ENCODE data around the gene SOWAHA.
"Not testable (repeated sequence)": the region's sequence is repeated elsewhere in the genome, so short reads cannot be mapped to it uniquely, and the experiment has no call there.

The SOWAHA gene

DNA sequence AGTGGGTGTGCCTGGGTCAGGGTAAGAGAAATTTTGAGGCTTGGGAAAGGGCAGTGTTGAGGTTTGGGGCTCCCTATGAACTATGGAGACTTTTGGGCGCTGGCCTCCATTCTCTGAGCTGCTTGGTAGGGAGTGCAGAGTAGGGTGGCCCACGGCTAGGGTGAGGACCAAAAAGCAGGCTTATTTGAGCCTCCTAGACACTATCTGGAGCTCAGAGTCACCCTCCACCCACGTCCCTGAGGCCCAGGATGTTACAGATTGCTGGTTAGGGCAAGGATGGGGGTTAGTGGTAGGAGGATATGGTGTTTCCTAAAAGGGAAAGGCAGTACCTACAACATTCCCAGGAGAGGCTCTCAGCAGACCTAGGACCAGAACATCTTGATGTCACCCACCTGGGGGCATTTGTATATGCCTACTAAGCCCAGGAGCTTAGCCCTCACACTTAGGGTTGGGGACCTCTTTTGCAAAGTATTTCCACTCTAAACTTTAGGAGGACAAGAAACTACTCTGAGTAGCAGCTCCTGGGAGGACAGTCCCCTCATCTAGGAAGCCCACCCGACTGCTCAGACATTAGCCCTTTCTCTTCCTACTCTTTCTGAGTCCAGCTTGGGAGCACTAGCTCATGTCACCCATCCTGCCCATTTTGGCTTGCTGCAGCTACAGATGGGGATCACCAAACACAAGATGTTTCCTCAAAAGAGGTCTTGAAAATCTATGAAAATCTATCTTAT lies 15.0 kb downstream of the SOWAHA start:
- DNase-seq: no peak

DNA sequence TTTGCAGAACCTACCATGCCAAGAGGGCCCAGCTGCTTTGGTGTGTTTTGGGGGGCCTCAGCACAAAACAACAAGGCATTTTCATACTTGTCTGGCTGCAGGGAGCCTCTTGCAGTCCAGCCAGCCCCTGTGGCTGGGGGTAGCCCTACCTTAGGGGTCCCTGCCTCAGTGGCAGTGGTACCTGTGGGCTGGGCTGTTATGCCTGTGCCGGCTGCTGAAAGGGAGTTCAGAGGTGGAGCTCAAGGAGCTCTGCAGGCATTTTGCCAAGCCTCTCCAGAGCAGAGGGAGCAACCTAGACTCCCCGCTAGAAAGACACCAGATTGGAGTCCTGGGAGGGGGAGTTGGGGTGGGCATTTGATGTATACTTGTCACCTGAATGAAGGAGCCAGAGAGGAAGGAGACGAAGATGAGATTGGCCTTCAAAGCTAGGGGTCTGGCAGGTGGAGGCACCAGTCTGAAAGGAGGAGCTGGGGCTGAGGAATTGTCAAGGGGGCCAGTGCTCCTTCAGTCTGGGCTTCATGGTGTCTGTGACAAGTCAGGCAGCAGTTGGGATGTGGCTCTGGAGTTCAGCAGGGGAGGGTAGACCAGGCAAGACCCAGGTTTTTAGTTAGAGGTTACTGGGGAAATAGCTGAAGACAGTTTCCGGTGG lies 15.9 kb downstream of the SOWAHA start:
- DNase-seq: no peak

DNA sequence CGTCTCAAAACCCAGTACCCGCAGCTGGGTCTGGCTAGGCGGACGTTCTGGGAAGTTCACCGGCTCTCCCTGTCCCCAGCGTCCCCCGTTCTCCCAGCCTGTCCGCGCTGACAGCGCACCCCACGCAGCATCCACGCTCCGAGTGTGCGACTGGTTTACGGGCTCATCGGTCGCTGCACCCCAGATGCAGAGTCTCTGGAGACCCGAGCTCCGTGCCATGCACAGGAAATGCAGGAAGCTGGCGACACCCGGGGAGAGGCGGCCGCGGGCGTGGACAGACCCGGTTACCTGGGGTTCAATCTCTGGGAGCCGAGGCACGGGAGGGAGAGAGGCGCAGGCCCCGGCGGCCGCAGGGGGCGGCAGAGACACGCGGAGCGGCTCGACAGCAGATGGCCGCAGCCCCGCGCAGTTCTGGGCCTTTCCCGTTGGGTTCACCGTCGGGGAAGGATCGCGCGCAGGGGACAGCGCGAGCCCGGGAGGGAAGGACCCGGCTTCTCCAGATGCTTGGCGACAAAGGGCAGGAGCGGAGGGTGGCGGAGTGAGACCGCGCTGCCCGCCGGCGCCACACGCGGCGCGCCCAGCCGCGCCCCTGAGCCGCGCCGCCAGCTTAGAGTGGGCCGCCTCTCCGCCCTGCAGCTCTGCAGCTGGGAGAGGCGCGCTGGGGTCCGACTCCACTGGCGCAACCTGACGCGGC lies 16.8 kb downstream of the SOWAHA start:
- peak; percentile 63 for DNase-seq

DNA sequence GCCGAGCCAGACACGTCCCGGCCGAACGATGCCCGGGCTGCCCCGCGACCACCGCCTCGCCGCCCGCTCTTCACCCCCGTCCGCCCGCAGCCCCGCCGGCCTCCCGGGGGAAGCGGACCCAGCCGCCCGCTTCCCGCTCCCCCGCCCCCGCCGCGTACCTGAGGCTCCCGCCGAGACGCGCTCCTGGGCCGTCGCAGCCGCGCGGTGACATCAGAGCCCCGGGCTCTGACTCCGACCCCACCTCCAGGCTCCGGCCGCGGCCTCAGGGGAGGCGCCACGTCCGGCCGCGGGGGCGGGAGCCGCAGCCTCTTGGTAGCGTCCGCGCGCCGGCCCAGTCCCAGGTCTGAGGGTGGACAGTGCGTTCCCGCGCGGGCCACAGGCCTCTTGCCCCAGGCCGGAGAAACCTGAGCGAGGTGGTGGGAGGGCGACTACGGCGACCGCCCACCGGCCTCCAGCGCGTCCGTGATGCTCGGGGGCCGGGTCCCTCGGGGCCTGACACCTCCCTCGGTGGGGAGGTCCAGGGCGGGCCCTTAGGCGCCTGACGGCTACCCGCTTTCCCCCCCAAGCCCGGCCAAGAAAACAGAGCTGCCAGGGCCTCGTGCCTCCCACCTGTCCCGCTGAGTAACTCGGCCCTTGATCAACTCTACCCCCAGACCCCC lies 17.5 kb downstream of the SOWAHA start, which contains the start of gene SHROOM1:
TSS of gene SHROOM1 (minus strand) at position 212 of the 659 bp plus-strand sequence. CDS start 4,507 bp downstream, outside the sequence.
- no peak for DNase-seq

DNA sequence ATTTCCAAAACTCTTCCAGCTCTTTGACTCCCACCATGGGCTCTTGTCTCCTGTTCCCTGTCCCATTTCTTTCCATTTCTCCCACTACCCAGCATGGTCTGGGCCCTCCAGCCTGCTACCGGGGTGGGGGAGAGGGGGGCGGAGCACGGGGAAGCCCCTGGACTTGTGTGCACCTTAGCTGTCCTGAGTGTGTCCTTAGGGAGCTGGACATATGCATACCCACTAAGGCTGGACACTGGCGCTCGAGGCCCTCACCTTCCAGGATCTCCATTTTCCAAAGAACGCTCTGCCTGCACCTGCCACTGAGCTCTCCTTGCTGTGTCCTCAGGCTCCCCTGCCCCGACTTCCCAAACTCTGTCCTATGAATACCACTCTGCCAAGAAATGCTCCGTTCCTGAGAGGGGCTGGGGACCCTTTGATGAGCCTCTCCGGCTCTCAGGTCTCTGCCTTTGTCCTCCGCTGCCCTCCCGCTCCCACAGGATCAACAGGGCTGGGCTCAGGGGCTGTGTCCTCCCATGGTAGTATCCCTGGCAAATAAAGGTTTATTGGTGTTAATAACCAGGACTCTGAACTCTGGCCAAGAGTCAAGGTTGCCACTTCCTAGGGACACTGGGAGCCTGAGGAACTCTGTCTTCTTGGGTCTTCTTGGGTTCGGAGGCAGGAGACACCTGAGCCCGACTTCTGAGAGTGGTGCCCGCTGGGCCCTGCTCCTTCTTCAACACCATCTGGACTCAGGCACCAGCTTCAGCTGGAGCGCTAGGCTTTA lies 18.2 kb downstream of the SOWAHA start:
- no peak for DNase-seq

DNA sequence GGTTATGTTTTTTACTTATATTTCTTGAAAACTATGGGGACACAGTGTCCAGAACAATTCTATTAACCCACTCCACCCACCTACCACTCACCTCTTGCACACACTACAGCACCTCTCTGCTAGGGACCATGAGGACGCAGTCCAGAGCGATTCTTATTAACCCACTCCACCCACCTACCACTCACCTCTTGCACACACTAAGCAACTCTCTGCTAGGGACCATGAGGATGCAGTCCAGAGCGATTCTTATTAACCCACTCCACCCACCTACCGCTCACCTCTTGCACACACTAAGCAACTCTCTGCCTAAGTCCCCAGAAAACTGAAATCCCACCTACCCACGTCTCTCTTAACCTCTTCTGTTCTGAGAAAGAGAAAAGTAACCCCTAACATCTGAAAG lies 19.5 kb downstream of the SOWAHA start:
- no peak for DNase-seq

DNA sequence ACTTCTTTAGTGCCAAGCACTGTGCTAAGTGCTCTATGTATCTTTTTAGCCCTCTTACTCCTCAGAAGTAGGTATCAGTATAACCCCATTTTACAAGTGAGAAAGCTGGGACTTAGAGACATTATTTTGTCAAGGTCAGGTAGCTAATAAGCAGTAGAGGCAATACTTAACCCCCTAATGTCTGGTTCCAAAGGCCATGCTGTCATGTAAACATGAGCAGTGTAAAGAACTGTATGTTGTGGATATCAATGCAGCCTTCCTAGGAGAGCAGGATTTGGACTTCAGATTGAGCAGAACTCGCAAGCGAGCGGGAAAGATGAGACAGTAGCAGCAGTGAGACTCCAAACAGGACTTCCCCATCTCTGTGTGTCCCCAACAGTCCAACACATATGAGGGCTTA lies 21.0 kb downstream of the SOWAHA start:
- no peak for DNase-seq

DNA sequence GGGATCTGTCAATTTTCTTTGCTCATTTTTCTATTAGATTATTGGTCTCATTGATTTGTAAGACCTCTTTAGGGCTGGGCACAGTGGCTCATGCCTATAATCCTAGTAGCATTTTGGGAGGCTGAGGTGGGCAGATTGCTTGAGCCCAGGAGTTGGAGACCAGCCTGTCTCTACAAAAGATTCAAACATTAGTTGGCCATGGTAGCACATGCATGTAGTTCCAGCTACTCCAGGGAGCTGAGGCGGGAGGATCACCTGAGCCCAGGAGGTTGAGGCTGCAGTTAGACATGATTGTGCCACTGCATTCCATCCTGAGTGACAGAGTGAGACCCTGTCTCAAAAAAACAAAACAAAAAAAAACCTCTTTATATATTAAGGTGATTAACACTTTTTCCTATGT lies 23.8 kb downstream of the SOWAHA start:
- DNase-seq: no peak

DNA sequence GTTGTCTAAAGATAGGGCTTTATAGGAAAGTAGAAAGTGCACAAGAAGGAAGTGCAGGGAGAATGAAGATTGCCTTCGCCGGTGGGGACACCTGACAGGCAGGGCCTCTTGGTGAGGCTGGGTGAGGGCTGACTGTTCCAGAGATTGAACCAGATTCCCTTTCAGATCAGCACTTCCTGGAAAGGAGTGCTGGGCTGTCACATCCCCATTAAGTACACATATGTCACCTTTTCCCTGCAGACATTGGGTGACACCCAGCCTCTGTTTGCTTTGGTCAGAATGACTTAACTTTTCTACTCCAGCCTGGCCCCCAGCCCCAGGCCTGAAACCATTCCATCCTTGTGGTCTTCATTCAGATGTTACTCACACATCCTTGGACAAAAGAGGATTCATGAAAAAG lies 24.8 kb downstream of the SOWAHA start:
- no peak for DNase-seq

DNA sequence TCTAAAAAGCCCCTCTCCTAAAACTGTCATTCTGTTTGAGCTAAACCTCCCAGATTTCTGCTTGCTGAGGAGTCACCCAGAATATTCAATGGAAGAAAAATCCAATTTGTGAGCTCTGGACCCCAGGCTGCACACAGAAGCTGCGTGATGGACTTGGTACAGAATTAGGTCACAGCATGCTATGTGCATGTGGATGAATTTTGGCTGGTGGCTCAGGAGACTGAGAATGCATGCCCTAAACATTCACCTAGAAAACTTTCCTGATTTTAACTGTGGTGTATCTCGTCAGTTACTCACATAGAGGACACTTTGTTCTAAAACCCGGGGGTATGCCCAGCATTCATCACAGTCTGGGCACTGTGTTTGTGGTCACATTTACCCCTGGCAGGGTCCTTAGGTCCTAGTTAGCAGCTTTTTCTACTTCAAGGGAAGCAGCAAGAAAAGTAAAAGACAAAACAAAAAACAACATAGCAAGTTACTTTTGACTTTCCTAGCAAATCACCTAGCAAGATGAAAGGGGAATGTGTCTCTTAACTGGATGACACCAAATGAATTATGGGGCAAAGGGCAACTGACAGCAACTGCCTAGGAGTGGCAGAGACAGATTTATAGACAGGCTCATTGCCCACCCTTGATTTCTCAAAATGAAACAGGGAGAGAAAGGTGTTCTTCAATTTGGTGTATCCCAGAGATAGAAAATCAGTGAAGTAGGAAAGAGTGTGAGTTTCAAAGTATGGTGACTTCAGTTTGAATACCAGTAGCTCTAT lies 25.6 kb downstream of the SOWAHA start:
- no peak for DNase-seq

DNA sequence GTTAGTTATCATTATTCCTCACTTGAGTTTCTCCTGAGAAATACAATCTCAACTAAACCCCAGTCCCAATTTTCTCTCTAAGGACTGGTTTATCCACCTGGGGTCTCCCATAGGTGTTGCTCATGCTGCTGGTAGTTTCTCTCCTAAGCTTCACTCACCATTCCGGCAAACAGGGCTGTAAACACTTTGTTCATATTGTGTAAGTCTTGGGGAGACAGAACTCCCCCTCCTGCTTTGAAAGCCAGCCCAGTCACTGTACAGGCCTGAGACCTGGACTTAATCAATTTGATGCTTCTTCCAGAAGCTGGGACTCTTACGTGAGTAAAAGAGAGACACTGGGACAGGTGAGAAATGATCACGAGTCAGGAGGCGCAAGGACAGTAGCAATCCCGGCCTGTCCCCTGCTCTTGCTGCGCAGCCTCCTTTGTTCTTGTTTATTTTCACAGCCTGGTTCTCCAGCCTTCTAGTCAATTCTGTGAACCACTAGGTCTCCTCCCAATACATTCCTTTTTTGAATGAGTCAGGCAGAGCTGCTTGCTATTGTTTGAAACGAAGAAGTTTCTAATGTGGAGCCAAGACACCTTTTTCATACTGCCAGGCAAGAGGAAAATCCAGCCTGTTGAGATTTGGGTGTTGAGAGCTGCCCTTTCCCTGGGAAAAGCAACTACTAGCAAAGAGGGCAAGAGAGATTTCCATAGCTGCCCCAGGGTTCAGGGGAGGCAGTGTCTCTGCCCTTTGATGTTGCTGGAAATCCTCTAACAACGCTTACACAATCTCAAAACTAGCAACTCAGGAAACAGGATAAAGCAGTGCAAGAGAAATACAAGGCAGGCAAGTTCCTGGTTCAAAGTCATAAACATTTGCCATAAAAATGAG lies 26.6 kb downstream of the SOWAHA start:
- DNase-seq: peak; percentile 54

DNA sequence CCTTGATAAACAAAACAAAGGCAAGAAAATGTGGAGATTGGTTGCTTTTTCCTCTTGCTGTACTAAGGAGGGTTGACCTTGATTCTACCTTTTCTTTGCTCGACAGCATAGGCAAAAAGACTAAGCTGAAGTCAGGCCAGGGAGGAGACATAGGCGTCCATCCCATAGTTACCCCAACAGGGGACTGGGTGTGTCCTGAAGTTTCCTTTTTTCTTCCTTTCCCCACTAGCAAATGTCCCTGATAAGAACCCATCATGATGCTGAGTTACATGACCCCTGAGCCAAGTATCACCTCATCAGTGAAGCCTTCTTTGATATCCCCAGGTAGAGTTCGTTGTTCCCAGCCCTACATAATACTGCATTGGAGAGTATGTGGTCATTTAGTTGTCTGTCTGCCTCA lies 27.2 kb downstream of the SOWAHA start:
- DNase-seq: no peak

DNA sequence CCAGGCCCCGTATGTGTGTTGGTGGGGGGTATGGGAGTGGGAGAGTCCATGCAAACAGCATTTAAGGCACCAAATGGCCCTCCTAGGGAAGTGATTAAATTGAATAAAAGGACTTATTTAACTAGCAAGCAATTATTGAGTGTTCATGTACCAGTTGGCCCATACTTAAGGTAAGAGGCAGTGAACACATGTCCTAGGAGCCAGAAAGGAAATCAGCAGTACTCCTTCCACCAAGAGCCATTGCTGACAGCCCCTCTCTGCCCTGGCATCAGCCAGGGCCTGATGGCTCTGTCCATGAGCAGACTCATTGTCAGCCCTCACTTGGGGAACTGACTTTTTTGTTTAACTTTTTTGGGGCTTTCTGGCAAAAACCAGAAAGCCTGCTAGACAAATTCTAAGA lies 27.8 kb downstream of the SOWAHA start:
- no peak for DNase-seq

DNA sequence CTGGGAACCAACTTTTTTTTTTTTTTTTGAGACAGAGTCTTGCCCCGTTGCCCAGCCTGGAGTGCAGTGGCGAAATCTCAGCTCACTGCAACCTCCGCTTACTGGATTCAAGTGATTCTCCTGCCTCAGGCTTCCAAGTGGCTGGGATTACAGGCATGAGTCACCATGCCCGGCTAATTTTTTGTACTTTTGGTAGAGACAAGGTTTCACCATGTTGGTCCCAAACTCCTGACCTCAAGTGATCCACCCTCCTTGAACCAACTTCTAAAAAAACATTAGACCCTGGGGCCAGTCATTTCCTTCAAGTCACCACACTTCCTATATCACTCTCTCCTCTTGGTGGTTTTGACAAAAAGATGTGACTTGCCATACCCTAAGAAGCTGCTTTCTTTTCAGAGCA lies 28.2 kb downstream of the SOWAHA start:
- DNase-seq: no peak

DNA sequence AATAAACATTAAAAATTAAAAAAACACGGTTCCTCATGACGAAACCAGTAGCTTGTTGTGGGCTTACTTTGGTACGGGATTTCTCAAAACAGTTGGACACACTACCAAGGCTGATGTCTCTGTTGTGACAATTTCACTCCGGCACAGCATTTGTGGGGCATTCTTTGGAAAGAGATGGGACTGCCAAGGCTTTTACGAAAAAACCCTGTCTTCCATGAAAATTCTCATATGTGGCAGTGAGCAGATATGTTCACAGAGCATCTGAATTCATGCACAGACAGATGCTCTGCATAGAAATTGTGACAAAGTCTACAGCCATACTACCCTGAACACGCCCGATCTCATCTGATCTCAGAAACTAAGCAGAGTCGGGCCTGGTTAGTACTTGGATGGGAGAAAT lies 35.2 kb downstream of the SOWAHA start:
- DNase-seq: no peak

DNA sequence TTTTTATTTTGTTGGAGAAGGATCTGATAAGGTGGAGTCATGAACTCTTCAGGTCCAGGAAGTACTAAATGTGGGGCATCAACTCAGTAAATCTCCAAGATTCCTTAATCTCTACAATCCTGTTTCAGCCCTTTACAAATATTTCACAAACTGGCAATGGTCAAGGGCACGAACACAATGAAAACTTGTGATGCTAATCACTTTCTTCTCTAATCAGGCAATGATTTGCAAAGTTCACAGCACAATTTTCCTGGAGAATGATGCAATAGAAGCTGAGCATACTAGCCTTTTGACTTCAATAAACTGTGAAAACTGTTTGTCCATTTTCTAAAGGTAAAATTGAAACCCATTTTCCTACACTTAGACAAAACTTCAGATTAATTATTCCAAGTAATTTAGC lies 36.2 kb downstream of the SOWAHA start:
- no peak for DNase-seq

DNA sequence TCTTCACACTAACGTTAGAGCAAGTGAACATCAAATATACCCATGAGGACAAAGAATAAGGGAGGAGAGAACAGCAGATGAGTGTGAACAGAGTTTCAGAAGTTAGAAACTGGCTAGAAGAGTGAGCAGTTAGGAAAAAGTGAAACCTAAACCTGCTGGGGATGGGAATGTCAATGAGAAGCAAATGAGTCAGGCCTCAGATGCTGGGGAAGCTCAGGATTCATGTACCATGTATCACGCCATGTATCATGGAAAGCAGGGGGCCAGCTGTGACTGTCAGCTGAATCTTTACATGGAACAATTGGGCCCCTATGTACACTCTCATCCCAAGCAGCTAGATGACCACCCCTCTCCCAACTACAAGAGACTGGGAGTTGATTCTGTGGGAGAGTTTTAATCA lies 37.0 kb downstream of the SOWAHA start:
- peak; percentile 55 for DNase-seq

DNA sequence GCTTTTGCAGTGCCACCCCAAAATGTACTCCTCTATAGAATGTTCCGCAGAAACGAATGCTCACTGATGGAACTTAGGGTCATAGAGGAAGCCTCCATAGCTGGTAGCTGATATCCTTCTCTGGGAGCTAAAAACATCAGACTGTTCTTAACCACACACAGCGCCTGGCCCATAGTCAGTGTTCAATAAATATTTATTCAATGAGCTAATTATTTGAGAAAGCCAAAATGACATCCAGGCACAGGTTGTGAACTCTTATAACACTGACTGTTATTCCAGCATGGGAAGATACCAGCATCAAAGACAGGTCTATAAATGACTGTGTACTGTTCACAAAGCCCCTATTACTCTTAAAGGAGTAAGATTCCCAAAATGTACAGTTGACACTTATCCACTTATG lies 40.2 kb downstream of the SOWAHA start:
- DNase-seq: no peak

DNA sequence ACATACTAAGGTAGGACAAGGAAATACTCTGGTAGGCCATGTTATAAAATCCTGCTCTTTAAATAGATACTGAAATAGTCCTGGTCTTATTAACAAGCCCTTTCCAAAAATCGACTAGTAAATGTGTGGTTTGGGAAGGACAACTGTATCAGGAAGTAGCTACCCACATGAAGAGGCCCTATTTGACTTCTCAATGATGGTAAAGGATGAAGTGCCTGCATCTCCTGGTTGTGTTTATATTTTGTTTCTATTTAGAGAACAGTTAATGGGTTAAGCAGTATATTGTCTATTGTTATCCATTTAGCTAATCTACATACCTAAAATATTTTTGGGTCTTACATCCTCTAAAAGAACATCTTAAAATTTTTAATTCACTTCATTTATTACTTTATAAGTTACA lies 40.7 kb downstream of the SOWAHA start:
- DNase-seq: no peak

DNA sequence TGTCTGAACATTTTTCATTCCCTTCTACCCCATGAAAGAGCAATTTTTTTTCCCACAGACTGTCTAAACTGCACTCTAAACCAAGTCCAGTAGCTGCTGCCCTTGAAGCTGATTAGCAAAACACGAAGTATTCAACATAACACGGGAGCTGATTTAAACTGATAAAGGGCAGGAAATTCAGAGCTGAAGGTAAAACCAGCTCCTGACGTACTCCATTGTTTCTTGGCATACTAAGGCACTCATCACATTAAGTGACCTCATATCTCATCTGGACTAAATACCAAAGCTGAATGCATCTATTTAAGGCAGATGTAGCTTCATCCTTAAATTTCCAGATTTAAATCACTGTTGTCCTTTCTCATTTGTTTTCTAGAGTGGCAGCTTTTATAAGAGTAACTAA lies 41.2 kb downstream of the SOWAHA start:
- no peak for DNase-seq

DNA sequence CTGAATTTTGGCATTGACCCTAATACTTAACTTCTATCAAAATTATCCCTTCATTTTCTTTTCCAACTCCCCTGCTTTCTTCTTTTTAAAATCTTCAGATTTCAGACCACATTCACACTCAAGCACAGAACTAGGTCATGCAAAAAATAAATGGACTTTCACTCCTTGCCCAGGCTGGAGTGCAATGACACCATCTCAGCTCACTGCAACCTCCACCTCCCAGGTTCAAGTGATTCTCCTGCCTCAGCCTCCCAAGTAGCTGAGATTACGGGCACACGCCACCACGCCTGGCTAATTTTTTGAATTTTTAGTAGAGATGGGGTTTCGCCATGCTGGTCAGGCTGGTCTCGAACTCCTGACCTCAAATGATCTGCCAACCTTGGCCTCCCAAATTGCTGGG lies 41.9 kb downstream of the SOWAHA start:
- not testable (repeated sequence) for DNase-seq
